GM19351 (cell line): ENCODE measurements around the gene RUNX1.

Experiments used
- ATAC-seq: cut with Tn5 transposase; IDR thresholded peaks from one replicate; pipeline ENCODE4 v1.9.1; 2021; ENCODE audit warnings: mild to moderate bottlenecking, moderate library complexity; ENCODE audit not compliant: unreplicated experiment

RUNX1 gene

GRCh38 chr21:34797921-34798535 lies 251.1 kb downstream of the RUNX1 start:
- ATAC-seq, result no peak

GRCh38 chr21:34797201-34797525 lies 251.9 kb downstream of the RUNX1 start:
- ATAC-seq, result no peak

- no peak for ATAC-seq
These were observed 252.4 kb downstream of the RUNX1 start for GRCh38 chr21:34796518-34797200.

- no peak for ATAC-seq
These were observed 253.4 kb downstream of the RUNX1 start for GRCh38 chr21:34795548-34796180.

- ATAC-seq, result no peak
These were observed 253.9 kb downstream of the RUNX1 start for GRCh38 chr21:34795175-34795547.

GRCh38 chr21:34794686-34795085 lies 254.4 kb downstream of the RUNX1 start:
- no peak for ATAC-seq

GRCh38 chr21:34793471-34793870 lies 255.6 kb downstream of the RUNX1 start:
- no peak for ATAC-seq

- ATAC-seq, result no peak
These were observed 256.5 kb downstream of the RUNX1 start for GRCh38 chr21:34792504-34793089.

GRCh38 chr21:34791776-34792503 lies 257.2 kb downstream of the RUNX1 start:
- no peak for ATAC-seq

- no peak for ATAC-seq
These were observed 258.3 kb downstream of the RUNX1 start for GRCh38 chr21:34790834-34791233.

- no peak for ATAC-seq
These were observed 258.8 kb downstream of the RUNX1 start for GRCh38 chr21:34790341-34790740.

GRCh38 chr21:34788879-34789278 lies 260.2 kb downstream of the RUNX1 start:
- ATAC-seq, result no peak

GRCh38 chr21:34783815-34784214 lies 265.3 kb downstream of the RUNX1 start:
- no peak for ATAC-seq

- ATAC-seq, result no peak
These were observed 266.4 kb downstream of the RUNX1 start for GRCh38 chr21:34782506-34783360.

- ATAC-seq, result no peak
These were observed 267.6 kb downstream of the RUNX1 start for GRCh38 chr21:34781526-34781925.

GRCh38 chr21:34779860-34780259 lies 269.2 kb downstream of the RUNX1 start:
- ATAC-seq, result no peak

GRCh38 chr21:34775793-34776192 lies 273.3 kb downstream of the RUNX1 start:
- no peak for ATAC-seq

- ATAC-seq, result no peak
These were observed 274.4 kb downstream of the RUNX1 start for GRCh38 chr21:34774750-34775149.

GRCh38 chr21:34771512-34772028 lies 277.5 kb downstream of the RUNX1 start:
- ATAC-seq, result no peak

- no peak for ATAC-seq
These were observed 278.5 kb downstream of the RUNX1 start for GRCh38 chr21:34770576-34770975.
